Neural progenitor cell (in vitro differentiated cells): Measurements from ENCODE around the gene ADRA1B. TPM values are rescaled to one million over a fixed set of nuclear protein-coding genes. Genes with fewer than 3 reads are reported as not detected.

Source experiments
- DNase-seq: peaks from one replicate; pipeline ENCODE4 v3.0.0-alpha.2; 2016; ENCODE audit warnings: low spot score
- H2AFZ ChIP-seq: fragments of 200-600 bp; sonication (generic); replicated peaks from 2 replicates; pipeline ENCODE4 v1.6.1; 2016; ENCODE audit warnings: antibody characterized with exemption
- H3F3A ChIP-seq: fragments of 200-600 bp; sonication (generic); 2 replicates; pipeline ENCODE4 v1.6.1; 2016; ENCODE audit warnings: antibody characterized with exemption, low read depth
- H3K27ac ChIP-seq: fragments of 200-600 bp; sonication (generic); 2 replicates; pipeline ENCODE4 v1.5.1; 2016; ENCODE audit warnings: mild to moderate bottlenecking
- H3K27me3 ChIP-seq: fragments of 200-600 bp; sonication (generic); 2 replicates; pipeline ENCODE4 v1.6.1; 2016; ENCODE audit warnings: mild to moderate bottlenecking, moderate library complexity
- H3K36me3 ChIP-seq: fragments of 200-600 bp; sonication (generic); 2 replicates; pipeline ENCODE4 v1.5.1; 2016
- H3K4me1 ChIP-seq: fragments of 200-600 bp; sonication (generic); 2 replicates; pipeline ENCODE4 v1.6.1; 2016; ENCODE audit warnings: mixed run types
- H3K4me2 ChIP-seq: fragments of 200-600 bp; sonication (generic); 2 replicates; pipeline ENCODE4 v1.6.1; 2016
- H3K4me3 ChIP-seq: fragments of 200-600 bp; sonication (generic); 2 replicates; pipeline ENCODE4 v1.5.1; 2016
- H3K79me2 ChIP-seq: fragments of 200-600 bp; sonication (generic); 2 replicates; pipeline ENCODE4 v1.6.1; 2016; ENCODE audit warnings: low read depth
- H3K9ac ChIP-seq: fragments of 200-600 bp; sonication (generic); 2 replicates; pipeline ENCODE4 v1.6.1; 2016
- H3K9me3 ChIP-seq: fragments of 200-600 bp; sonication (generic); 2 replicates; pipeline ENCODE4 v1.5.1; 2016; ENCODE audit warnings: low read depth
- H4K20me1 ChIP-seq: fragments of 200-600 bp; sonication (generic); 2 replicates; pipeline ENCODE4 v1.6.1; 2016; ENCODE audit warnings: low read depth
- H3K27ac Mint-ChIP-seq: 3 replicates; pipeline ENCODE4 v1.8.0; 2021; ENCODE audit warnings: mixed read lengths
- H3K27me3 Mint-ChIP-seq: 2 replicates; pipeline ENCODE4 v1.8.0; 2022; ENCODE audit warnings: low read depth, mild to moderate bottlenecking, inconsistent platforms, moderate library complexity, mixed read lengths; ENCODE audit not compliant: insufficient read depth
- H3K36me3 Mint-ChIP-seq: 3 replicates; pipeline ENCODE4 v1.8.0; 2021; ENCODE audit warnings: mixed read lengths
- H3K4me1 Mint-ChIP-seq: 3 replicates; pipeline ENCODE4 v1.8.0; 2021; ENCODE audit warnings: mixed read lengths
- H3K4me3 Mint-ChIP-seq: 3 replicates; pipeline ENCODE4 v1.8.0; 2021; ENCODE audit warnings: mild to moderate bottlenecking, moderate library complexity, mixed read lengths
- H3K9me3 Mint-ChIP-seq: 3 replicates; pipeline ENCODE4 v1.8.0; 2020; ENCODE audit warnings: mixed read lengths
- EZH2 ChIP-seq: fragments of 200-600 bp; sonication (generic); IDR thresholded peaks from 2 replicates; pipeline ENCODE4 v1.6.1; 2017; ENCODE audit warnings: antibody characterized with exemption, mild to moderate bottlenecking, moderate library complexity
- EZH2phosphoT487 ChIP-seq: fragments of 200-600 bp; sonication (generic); IDR thresholded peaks from 2 replicates; pipeline ENCODE4 v1.6.1; 2017; ENCODE audit warnings: antibody characterized with exemption
- total RNA-seq: library from RNA; depleted of rRNA; stranded (reverse); fragments of >200 nt; gene quantifications from 2 replicates; pipeline ENCODE4 v1.2.3, GENCODE V29; 2015; ENCODE audit warnings: low replicate concordance
- TF ChIP-seq, protein P1 (sequence below): fragments of 200-600 bp; sonication (generic); IDR thresholded peaks from 2 replicates; pipeline ENCODE4 v1.5.1; 2017; ENCODE audit warnings: antibody characterized with exemption, mild to moderate bottlenecking

ADRA1B gene
- total RNA-seq, 1 donor from 2014 or later = not detected

DNA sequence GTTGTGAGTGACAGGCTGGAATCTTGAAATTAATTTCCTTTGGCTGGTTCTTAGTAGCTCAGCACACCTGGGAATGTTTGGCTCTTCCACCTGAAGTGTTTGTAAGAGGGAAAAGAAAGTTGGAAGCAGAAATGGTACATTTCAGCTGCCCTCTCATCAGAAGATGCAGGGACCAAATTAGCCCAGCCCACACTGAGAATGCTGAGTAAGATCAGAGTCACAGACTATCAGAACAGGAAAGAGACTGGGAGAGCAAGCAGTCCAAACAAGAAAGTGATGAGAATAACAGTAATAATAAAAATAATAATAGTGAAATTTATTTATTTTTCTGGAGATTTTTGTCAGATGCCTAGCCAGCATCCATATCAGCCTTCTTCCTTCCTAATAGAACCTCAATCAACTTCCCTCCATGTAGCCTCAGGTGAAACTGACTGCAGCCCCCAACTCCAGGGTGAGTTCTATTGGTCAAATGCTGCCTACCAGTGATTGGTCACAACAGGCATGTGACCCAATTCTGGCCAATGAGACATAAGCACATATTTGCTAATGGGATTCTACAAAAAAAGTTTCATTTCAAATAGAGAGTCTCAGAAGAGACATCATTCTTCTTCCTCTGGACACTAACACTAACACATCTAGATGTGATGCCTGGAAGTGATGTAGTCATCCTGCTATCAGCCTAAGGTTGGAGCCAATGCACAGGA, 31.2 kb upstream of the ADRA1B start:
- no peak overlapping the region for H3K4me3 ChIP-seq
- Mint-ChIP-seq H3K4me1 (no peaks in the 10 kb centered on the region), H3K27me3 (peaks cover 2% of the 10 kb centered on the region), H3K36me3 (no peaks in the 10 kb centered on the region), H3K9me3 (no peaks in the 10 kb centered on the region), H3K4me3 (no peak overlapping the region), H3K27ac (no peak overlapping the region)
- no peak for DNase-seq
- H3K9ac ChIP-seq = no peak overlapping the region
- H3K79me2 ChIP-seq = no peaks in the 10 kb centered on the region
- no peaks in the 10 kb centered on the region for H3K36me3 ChIP-seq
- no peaks in the 10 kb centered on the region for H4K20me1 ChIP-seq
- H3K4me2 ChIP-seq = no peak overlapping the region
- H3K27me3 ChIP-seq = no peaks in the 10 kb centered on the region
- TF ChIP-seq EZH2phosphoT487 (no peak), EZH2 (no peak)
- TF ChIP-seq, protein P1, sequence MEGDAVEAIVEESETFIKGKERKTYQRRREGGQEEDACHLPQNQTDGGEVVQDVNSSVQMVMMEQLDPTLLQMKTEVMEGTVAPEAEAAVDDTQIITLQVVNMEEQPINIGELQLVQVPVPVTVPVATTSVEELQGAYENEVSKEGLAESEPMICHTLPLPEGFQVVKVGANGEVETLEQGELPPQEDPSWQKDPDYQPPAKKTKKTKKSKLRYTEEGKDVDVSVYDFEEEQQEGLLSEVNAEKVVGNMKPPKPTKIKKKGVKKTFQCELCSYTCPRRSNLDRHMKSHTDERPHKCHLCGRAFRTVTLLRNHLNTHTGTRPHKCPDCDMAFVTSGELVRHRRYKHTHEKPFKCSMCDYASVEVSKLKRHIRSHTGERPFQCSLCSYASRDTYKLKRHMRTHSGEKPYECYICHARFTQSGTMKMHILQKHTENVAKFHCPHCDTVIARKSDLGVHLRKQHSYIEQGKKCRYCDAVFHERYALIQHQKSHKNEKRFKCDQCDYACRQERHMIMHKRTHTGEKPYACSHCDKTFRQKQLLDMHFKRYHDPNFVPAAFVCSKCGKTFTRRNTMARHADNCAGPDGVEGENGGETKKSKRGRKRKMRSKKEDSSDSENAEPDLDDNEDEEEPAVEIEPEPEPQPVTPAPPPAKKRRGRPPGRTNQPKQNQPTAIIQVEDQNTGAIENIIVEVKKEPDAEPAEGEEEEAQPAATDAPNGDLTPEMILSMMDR = no peak
- no peaks in the 10 kb centered on the region for H3F3A ChIP-seq
- H3K4me1 ChIP-seq = no peaks in the 10 kb centered on the region
- no peaks in the 10 kb centered on the region for H3K9me3 ChIP-seq
- no peak overlapping the region for H3K27ac ChIP-seq
- H2AFZ ChIP-seq = no peak overlapping the region

DNA sequence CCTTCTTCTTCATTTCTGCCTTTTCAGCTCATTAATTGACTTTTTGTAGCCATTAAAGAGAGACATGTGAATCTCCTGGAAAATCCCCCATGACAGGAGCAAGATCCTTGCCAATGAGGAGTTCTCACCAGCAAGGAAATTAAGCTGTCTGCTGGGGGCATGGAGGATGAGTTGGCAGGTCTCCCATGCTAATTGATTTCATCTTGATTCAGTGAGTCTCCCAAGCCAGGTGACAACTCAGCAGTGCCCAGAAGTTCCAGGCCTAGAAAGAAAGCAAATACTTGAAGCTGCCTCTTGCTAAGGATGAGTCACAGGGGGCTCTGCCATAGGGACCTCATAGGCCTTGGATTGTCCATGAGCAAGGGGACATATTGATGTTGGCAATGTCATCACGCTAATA, 30.0 kb upstream of the ADRA1B start:
- Histone ChIP-seq H3K9ac (no peak overlapping the region), H3K9me3 (no peaks in the 10 kb centered on the region), H3K27ac (no peak overlapping the region), H3K4me1 (peaks cover 2% of the 10 kb centered on the region), H4K20me1 (no peaks in the 10 kb centered on the region), H3K4me3 (no peak overlapping the region), H3K27me3 (no peaks in the 10 kb centered on the region), H3F3A (no peaks in the 10 kb centered on the region), H3K36me3 (no peaks in the 10 kb centered on the region), H2AFZ (no peak overlapping the region), H3K79me2 (no peaks in the 10 kb centered on the region), H3K4me2 (no peak overlapping the region)
- DNase-seq = no peak
- H3K36me3 Mint-ChIP-seq = no peaks in the 10 kb centered on the region
- no peaks in the 10 kb centered on the region for H3K9me3 Mint-ChIP-seq
- no peak overlapping the region for H3K4me3 Mint-ChIP-seq
- no peak overlapping the region for H3K27ac Mint-ChIP-seq
- H3K4me1 Mint-ChIP-seq = no peaks in the 10 kb centered on the region
- peaks cover 2% of the 10 kb centered on the region for H3K27me3 Mint-ChIP-seq
- no peak for TF ChIP-seq EZH2
- TF ChIP-seq, protein P1 = no peak
- TF ChIP-seq EZH2phosphoT487 = no peak

DNA sequence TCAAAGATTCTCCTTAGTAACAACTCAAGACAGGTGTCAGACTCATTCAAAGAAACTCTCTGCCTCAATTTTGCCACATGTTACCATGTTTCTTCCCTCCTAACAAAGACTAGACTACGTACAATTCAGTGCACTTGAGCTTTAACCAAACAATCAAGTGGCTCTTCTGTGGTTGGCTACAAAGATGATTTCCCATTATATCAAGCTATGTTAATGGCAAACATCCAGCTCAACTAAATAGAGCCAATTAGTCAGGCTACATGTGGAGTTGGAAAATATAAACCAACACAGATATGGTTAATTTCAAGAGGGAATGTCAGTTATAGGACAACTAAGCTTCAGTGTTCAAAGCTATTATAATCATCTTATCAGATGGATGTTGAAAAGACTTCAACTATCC, 29.2 kb upstream of the ADRA1B start:
- H3K79me2 ChIP-seq = no peaks in the 10 kb centered on the region
- H3K4me2 ChIP-seq = no peak overlapping the region
- no peak for TF ChIP-seq EZH2phosphoT487
- TF ChIP-seq, protein P1 = no peak
- no peak for TF ChIP-seq EZH2
- H3K4me1 Mint-ChIP-seq = no peaks in the 10 kb centered on the region
- H3K4me3 Mint-ChIP-seq = no peak overlapping the region
- H4K20me1 ChIP-seq = no peaks in the 10 kb centered on the region
- H3K27ac ChIP-seq = no peak overlapping the region
- no peaks in the 10 kb centered on the region for H3K9me3 ChIP-seq
- H3K4me3 ChIP-seq = no peak overlapping the region
- no peaks in the 10 kb centered on the region for H3K27me3 ChIP-seq
- no peak overlapping the region for H3K27ac Mint-ChIP-seq
- no peaks in the 10 kb centered on the region for H3F3A ChIP-seq
- H3K36me3 Mint-ChIP-seq = no peaks in the 10 kb centered on the region
- no peak for DNase-seq
- no peak overlapping the region for H3K9ac ChIP-seq
- peaks cover 2% of the 10 kb centered on the region for H3K27me3 Mint-ChIP-seq
- no peaks in the 10 kb centered on the region for H3K9me3 Mint-ChIP-seq
- no peaks in the 10 kb centered on the region for H3K36me3 ChIP-seq
- no peak overlapping the region for H2AFZ ChIP-seq
- H3K4me1 ChIP-seq = peaks cover 7% of the 10 kb centered on the region
